ENCODE results near the gene PRKN. TPM values are rescaled to one million over a fixed set of nuclear protein-coding genes. Genes with fewer than 3 reads are reported as not detected.

PRKN gene
- total RNA-seq, 1 experiment from 2014 or later: 2.0 TPM

DNA sequence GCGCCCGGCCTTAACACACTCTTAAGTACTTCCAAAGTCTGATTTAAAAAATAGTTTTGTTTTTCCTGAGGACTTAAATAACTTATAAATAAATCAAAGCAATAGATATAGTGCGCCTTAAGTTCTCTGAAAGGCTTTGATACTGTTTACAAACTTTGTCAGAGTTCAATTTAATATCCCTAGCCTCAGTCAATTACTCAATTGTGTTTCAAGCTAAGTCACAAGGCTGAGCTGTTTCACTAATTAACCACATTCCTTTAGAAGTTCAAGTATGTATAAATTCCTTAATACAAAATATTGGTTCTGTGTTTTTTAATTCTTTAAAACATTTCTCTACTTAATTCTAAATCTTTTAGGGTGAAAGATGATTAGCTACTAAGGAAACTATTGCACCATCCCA, 1275.3 kb downstream of the PRKN start:
- H2BK5ac ChIP-seq (ENCODE audit: insufficient read length, low read length): no peak overlapping the region
- H3K4me1 ChIP-seq (ENCODE audit: insufficient read depth, low read length): no peaks in the 10 kb centered on the region
- no peaks in the 10 kb centered on the region for H3K27me3 ChIP-seq (ENCODE audit: insufficient read depth, low read length)
- H3K14ac ChIP-seq (ENCODE audit: insufficient read depth, low read length): no peak overlapping the region
- H4K5ac ChIP-seq (ENCODE audit: insufficient read length, low read depth, low read length): no peak overlapping the region
- no peak overlapping the region for H3K4ac ChIP-seq (ENCODE audit: low read depth, low read length)
- no peaks in the 10 kb centered on the region for H3K79me2 ChIP-seq (ENCODE audit: insufficient read depth, low read length)
- no peak overlapping the region for H3K56ac ChIP-seq (ENCODE audit: insufficient read length, low read depth, low read length)
- no peak overlapping the region for H4K91ac ChIP-seq (ENCODE audit: insufficient read length, low read depth, low read length)
- TF ChIP-seq CTCF (conservative IDR thresholded peaks at IDR 0.05): no peak
- H3K23me2 ChIP-seq (ENCODE audit: insufficient read length, low read depth, low read length, poor library complexity, severe bottlenecking): no peaks in the 10 kb centered on the region
- H4K8ac ChIP-seq (replicated peaks; ENCODE audit: insufficient read length, low read depth, low read length): no peak overlapping the region
- Mint-ChIP-seq H3K36me3 (ENCODE audit: insufficient read depth in 1 of 3, low read depth in 3 of 3) (no peaks in the 10 kb centered on the region), H3K27ac (no peak overlapping the region), H3K27me3 (ENCODE audit: low read depth) (peaks cover 5% of the 10 kb centered on the region), H3K4me1 (peaks cover 0 to 5% of the 10 kb centered on the region in 2 experiments; a peak in 3 of 4 replicates), H3K9me3 (no peaks in the 10 kb centered on the region), H3K4me3 (no peak overlapping the region)
- no peak overlapping the region for H2AFZ ChIP-seq (ENCODE audit: low read length)
- H3K9ac ChIP-seq (ENCODE audit: extremely low read depth, insufficient read length, low read length): no peak overlapping the region
- no peak overlapping the region for H2BK15ac ChIP-seq (ENCODE audit: low read depth, low read length)
- H3T11ph ChIP-seq (ENCODE audit: low read length): no peak overlapping the region
- no peak overlapping the region for H3K18ac ChIP-seq (ENCODE audit: insufficient read length, low read depth, low read length)
- no CpG with 5 or more reads among the region's 3 CpGs for WGBS (ENCODE audit: extremely low coverage, insufficient read length, low lambda C conversion rate)
- H3K23ac ChIP-seq (ENCODE audit: insufficient read length, low read depth, low read length): no peak overlapping the region
- H3K27ac ChIP-seq (ENCODE audit: insufficient read length, low read depth, low read length): no peak overlapping the region
- H2AK5ac ChIP-seq (ENCODE audit: insufficient read length, low read length): no peak overlapping the region
- no peaks in the 10 kb centered on the region for H3K9me3 ChIP-seq (ENCODE audit: control insufficient read depth, low read depth, low read length)
- no peak overlapping the region for H2BK20ac ChIP-seq (ENCODE audit: low read depth, low read length, poor library complexity, severe bottlenecking)
- no peak overlapping the region for H3K4me2 ChIP-seq (ENCODE audit: insufficient read depth, insufficient read length, low read length)
- no peak overlapping the region for H2BK120ac ChIP-seq (ENCODE audit: low read depth, low read length, poor library complexity, severe bottlenecking)
- H3K79me1 ChIP-seq (ENCODE audit: insufficient read depth, low read depth, low read length, poor library complexity, severe bottlenecking): no peaks in the 10 kb centered on the region
- no peak overlapping the region for H2BK12ac ChIP-seq (ENCODE audit: insufficient read length, low read depth, low read length)
- no peaks in the 10 kb centered on the region for H4K20me1 ChIP-seq (ENCODE audit: control insufficient read depth, insufficient read depth, insufficient read length)
- DNase-seq: no peak
